Activated CD4-positive, alpha-beta T cell treated with anti-CD3 and anti-CD28 coated beads for 48 hours (primary cell): ENCODE measurements around the gene RTN4RL1.
"Not testable (repeated sequence)": the region's sequence is repeated elsewhere in the genome, so short reads cannot be mapped to it uniquely, and the experiment has no call there.

Source experiments
- DNase-seq: peaks from one replicate; pipeline ENCODE4 v3.0.0-alpha.2; 2020

Gene RTN4RL1

DNA sequence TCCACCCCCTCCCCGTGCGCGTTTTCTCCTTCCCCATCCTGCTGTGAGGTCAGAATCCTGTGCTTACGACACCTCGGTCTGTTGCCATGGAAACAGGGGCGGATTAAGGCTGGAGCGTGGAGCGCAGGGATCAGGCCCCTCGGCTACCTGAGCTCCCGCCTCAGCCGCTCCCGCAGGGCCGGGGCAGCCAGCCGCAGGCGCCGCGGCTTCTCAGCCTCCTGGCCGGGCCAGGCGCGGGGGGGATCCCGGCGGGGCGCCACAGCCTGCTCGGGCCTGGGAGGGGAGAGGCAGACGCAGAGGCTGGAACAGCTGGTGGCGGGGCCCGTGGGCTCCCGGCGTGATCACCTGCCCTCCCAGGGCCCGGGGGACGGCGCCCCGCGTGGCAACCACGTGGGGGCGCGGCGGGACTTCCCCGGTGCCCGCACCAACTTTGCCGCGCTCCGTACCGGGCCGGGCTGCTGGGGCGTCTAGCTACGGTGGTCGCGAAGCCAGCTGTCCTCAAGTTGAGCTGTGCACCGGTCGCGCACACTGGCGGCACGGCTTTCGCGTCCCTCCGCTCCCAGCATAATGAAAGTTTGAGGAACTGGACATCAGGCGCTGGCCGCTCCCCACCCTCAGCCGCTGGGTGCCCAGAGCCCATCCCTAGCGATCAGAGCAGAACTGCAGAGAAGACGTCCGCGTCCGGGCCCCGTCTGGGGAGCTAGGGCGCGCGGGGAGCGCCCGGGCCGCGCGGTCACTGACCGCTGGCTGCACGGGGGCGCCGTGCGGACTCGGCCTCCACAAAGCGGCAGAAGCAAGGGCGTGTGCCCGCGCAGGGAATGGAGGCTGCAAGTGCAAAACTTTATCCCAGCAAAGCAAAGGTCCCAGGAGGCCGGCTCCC is 1.2 kb downstream of the RTN4RL1 start:
- peak; percentile 41 for DNase-seq

GRCh38 chr17:2023256-2023655 is 1.9 kb downstream of the RTN4RL1 start:
- DNase-seq = no peak

DNA sequence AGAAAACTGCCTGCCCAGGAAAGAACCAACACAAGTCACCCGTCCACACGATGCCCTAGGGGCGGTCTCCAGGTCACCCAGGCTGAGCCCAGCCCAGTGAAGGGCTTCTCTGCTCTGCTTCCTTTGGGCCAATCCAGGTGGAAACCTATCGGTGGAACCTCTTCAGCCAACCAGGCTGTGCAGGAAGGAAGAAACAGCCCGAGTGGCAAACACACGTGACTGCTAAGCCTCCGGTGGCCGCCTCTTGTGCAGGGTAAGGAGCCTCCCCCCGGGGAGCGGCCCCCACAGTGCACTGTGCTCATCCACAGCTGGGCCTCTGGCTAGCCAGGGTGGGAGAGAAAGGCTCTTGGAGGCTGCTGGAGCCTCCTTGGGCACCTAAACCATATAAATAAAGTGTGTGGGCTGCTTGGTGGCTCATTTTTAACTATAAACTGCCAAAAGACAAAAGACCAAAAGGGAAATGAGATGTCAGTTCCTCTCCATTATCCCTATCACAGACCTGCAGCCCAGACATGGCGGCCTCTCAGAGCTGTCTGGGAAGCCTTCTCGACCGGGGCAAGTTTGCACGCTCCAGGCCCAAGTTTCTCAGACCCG is 2.4 kb downstream of the RTN4RL1 start:
- DNase-seq = no peak

DNA sequence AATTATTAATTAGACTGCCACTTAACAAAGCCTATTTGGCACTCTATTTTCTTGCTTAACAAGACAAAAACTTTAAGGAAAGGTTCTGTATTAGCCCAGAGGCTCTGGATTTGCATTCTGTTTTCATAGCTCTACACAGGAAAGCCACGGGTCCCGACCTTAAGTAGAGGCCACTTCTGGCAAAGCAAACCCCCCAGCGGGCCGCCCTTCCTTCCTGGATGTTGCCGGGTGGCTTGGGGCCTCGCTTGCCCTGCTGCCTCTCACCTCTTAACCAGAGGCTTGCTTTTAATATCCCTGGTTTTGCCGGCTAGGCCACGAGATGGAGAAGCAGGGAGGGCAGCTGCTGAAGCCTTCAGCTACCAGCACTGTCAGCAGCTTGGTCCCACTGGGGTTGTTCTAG is 4.4 kb downstream of the RTN4RL1 start:
- no peak for DNase-seq

GRCh38 chr17:2019723-2020122 is 5.4 kb downstream of the RTN4RL1 start:
- no peak for DNase-seq

DNA sequence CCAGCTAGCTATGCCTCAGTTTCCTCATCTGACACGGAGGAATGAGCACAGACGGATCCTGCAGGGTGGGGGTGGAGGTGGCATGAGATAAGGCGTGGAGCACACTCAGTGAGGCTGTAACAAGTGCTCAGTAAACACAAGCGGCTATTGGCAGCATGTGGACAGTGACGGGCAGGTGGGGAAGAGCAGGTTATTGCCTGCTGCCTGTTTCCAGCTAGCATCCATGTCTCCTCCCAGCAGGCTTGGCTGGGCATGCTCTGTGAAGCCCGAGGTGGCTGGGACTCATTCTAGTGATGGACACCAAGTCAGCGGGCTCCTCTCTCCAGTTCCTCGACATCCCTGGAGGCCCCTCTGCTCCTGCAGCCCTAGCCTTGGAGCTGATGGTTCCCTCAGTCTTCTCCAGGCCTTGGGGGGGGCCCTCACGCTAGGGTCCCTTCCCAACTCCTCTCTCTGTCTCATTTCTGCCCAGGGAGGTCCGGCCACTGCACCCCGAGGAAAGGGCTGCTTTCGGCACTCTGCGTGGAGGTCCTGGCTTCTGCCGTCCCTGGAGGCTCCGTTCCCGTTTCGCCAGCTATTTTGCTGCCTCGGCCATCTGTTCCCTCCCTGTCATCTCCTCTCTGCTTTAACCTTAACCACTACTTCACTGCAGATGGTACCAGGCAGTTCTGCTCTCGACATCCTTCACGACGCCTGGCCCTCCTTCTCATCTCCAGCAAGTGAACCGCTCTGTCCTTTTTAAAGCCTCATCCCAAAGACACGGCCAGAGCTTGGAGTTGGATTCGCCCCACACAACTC is 6.2 kb downstream of the RTN4RL1 start:
- DNase-seq = no peak

- no peak for DNase-seq
Observed at GRCh38 chr17:2017274-2017941, 7.7 kb downstream of the RTN4RL1 start.

DNA sequence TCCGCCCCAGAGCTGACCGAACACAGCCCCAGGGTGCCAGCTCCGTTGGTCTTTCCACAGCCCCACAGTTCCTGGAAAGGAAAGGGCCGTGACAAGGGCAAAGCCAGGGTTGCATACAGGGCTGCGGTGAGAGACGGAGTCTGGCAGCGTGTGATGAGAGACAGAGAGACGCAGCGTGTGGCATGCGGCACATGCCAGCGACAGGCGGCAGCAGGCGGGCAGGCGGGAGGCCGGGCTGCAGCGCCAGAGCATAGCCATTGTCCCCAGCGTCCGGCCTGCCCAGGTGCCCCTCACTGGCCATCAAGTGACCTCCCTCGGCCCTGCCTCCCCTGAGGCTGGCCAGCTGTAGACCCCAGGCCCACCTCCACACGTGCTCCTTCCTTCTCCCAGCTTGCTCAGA is 8.6 kb downstream of the RTN4RL1 start:
- DNase-seq = no peak

DNA sequence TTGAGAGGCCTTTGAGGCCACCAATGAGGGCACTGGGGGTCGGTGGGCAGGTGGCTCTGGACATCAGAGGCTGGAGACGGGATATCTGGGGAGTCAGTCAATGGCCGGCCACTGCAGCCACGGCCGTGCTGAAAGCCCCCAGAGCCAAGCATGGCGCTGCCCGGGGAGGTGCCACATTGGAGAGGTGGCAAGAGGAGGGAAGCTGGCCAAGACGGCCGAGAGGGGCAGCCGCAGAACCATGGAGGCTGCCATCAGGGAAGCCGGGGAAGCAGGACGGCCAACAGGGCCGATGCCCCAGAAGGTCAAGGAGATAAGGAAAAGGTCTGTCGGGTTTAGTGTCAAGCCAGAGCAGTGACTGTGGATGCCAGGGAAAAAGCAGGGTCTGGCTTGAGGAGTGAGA is 9.8 kb downstream of the RTN4RL1 start:
- no peak for DNase-seq

DNA sequence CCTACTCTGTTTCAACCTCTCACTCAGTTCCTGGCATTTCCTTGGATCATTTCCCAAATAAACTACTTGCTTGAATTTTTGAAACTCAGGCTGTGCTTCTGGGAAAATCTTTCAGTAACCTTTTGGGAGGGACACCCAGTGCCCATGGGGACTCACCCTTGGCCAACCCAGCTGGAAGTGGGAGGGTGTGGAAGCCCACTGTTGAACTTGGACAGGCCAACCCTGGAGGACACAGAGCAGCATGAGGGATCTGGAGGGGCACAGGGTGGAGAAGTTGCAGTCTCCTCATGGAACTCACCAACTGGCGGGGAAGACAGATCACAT is 11.2 kb downstream of the RTN4RL1 start:
- DNase-seq = no peak

GRCh38 chr17:2013220-2013993 is 11.7 kb downstream of the RTN4RL1 start:
- not testable (repeated sequence) for DNase-seq

GRCh38 chr17:2012499-2012898 is 12.6 kb downstream of the RTN4RL1 start:
- DNase-seq = no peak

GRCh38 chr17:2011411-2012371 is 13.4 kb downstream of the RTN4RL1 start:
- DNase-seq = no peak

DNA sequence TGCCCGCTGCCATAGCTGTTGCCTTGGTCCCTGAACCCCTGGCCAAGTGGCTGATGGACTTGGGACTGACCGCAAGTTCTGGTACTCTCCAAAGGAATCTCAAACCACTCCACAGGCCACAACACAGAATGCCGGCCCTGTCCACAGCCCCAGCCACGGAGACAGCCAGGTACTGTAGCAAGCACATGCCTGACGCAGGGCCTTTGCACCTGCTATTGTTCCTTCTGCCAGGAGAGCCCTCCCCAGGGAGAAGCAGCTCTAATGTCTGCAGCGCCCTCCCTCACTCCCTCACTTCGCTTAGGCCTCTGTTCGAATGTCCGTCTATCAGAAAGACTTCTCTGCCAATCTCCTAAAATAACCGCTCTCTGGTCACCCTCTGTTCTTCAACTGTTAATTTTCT is 15.4 kb downstream of the RTN4RL1 start:
- no peak for DNase-seq

GRCh38 chr17:2008332-2009126 is 16.6 kb downstream of the RTN4RL1 start:
- DNase-seq = no peak

DNA sequence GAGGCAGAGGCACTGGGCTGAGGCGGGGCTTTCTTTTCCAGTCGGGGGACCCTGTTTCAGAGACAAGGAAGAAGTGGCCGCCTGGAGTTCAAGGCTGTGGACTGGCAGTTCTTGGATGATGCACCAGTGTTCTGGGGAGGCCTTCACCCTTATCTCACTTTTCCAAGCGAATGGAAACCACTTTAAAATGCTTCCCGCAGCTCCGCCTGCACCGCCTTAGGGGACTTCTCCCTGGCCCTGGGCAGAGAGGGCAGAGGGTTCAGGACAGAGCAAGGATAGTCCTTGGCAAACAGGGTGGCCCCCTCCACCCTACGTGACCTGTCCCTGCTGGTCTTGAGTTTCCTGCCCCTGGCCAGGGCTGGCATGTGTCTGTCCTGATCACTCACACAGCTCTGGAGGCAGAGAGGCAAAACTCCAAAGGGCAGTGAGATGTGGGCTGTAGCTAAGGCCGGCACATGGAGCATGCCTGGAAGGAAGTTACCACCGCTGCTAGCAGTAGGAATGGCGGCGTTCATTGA is 20.6 kb downstream of the RTN4RL1 start:
- no peak for DNase-seq

DNA sequence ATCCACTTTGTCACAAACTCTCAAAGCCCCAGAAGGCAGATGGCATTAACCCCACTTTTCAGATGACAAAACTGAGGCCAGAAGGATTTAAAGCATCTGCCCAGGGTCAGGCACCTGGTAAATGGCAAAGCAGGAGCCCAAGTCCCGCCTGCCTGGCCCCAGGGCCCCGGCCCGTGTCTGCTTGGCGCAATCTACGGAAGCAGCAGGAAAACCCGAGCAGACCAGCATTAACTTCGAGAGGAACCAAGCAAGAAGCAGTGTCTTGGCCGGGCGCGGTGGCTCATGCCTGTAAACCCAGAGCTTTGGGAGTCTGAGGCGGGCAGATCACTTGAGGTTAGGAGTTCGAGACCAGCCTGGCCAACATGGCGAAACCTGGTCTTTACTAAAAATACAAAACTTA is 21.6 kb downstream of the RTN4RL1 start:
- no peak for DNase-seq

- DNase-seq = no peak
Observed at GRCh38 chr17:2002767-2003329, 22.3 kb downstream of the RTN4RL1 start.

GRCh38 chr17:1999557-2000251 is 25.4 kb downstream of the RTN4RL1 start:
- DNase-seq = no peak
